ENCODE results near the gene LFNG.

LFNG gene

DNA sequence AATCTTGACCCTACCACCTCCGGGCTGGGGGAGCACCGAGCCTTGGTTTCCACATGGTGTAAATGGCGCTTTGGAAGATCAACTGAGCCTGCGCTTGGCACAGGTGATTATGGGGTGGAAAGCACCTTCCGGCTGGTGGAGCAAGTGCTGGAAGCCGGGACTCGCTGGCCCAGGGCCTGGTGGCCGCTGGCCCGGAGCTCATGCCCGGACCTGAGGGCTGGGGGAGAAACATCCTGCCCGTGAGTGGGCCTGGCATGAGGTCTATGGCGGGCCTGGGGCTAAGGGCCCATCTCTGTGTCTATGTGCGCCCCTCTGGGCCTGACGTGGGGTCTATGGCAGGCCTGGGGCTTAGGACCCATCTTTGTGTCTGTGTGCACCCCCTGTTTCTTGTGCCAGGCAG is 14.2 kb upstream of the LFNG start:
- 96% methylated on average over 14 of the region's 14 CpGs for WGBS

DNA sequence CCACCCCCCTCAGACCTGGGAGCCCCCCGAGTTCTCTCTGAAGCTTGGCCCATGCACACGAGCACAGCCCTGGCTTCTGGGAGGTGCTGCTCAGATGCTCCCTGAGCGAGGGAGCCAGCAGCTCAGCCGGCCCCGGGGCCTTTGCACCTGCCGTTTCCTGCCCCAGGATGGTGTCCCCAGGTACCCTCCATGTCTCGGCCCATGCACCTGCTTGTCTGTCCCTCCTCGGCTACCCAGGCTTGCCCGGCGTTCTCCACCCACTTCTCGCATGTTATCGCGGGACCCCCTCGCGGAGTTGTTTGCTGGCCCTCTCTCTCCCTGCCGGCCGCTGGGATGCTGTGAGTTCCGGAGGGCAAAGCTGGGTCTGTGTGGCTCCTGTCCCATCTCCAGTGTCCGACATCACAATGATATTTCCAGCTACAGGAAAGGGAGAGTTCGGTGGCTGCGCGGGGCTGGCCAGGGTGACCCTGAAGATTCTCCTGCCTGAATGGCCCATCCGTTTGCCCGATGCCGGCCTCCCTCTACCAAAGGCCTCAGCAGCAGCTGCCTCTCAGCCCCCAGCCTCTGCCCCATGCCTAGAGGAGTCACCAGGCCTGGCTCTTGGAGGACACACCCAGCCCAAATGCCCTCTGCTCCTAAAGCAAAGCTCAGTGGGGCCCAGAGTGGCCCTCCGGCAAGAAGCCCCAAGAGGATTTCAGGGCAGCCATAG is 12.2 kb upstream of the LFNG start:
- no peaks in the 10 kb centered on the region for H3K4me1 ChIP-seq (ENCODE audit: insufficient read depth, low read length)
- H3K36me3 ChIP-seq (ENCODE audit: insufficient read depth, low read length) = no peaks in the 10 kb centered on the region
- H3K27me3 ChIP-seq (ENCODE audit: insufficient read depth, low read length) = no peaks in the 10 kb centered on the region
- no peak overlapping the region for H3K4me3 ChIP-seq (ENCODE audit: low read length)
- no peak overlapping the region for H3K27ac ChIP-seq (ENCODE audit: low read depth, low read length)
- no peaks in the 10 kb centered on the region for H3K9me3 ChIP-seq (ENCODE audit: insufficient read depth, low read depth, low read length)
- WGBS = 84% methylated on average over 26 of the region's 26 CpGs
- no peak overlapping the region for H3K9ac ChIP-seq (ENCODE audit: low read depth, low read length)

More for the DNA sequence above, 14.2 kb upstream of the LFNG start:
- H3K36me3 ChIP-seq (ENCODE audit: insufficient read depth, low read length) = no peaks in the 10 kb centered on the region
- peaks cover 3% of the 10 kb centered on the region; the same call in 1 of the 2 replicates for H3K4me1 ChIP-seq (ENCODE audit: insufficient read depth, low read length)
- H3K9ac ChIP-seq (ENCODE audit: low read depth, low read length) = no peak overlapping the region
- no peaks in the 10 kb centered on the region for H3K27me3 ChIP-seq (ENCODE audit: insufficient read depth, low read length)
- H3K27ac ChIP-seq (ENCODE audit: low read depth, low read length) = no peak overlapping the region
- no peak overlapping the region for H3K4me3 ChIP-seq (ENCODE audit: low read length)
- H3K9me3 ChIP-seq (ENCODE audit: insufficient read depth, low read depth, low read length) = no peaks in the 10 kb centered on the region

DNA sequence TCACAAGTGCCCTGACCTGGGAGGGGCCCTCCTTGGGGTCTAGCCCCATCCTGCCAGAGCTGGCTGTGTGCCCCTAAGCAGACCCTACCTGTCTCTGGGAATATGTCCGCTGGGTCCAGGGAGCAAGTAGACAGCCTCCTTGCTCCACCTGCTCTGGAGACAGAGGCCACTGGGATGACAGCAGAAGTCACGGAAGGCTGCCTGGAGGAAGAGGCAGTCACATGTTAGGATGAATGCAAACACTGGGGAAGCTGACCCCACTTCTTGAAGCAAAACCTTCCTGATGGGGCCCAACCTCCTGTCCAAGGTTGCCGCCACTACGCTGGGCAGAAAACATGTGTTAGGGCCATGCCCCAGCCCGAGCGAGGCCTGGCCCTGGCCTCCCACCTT is 11.7 kb upstream of the LFNG start:
- Histone ChIP-seq H3K27ac (ENCODE audit: low read depth, low read length) (no peak overlapping the region), H3K27me3 (ENCODE audit: insufficient read depth, low read length) (no peaks in the 10 kb centered on the region), H3K36me3 (ENCODE audit: insufficient read depth, low read length) (no peaks in the 10 kb centered on the region), H3K4me3 (ENCODE audit: low read length) (no peak overlapping the region), H3K9me3 (ENCODE audit: insufficient read depth, low read depth, low read length) (no peaks in the 10 kb centered on the region), H3K9ac (ENCODE audit: low read depth, low read length) (no peak overlapping the region), H3K4me1 (ENCODE audit: insufficient read depth, low read length) (no peaks in the 10 kb centered on the region)
- WGBS = 94% methylated on average over 6 of the region's 6 CpGs

DNA sequence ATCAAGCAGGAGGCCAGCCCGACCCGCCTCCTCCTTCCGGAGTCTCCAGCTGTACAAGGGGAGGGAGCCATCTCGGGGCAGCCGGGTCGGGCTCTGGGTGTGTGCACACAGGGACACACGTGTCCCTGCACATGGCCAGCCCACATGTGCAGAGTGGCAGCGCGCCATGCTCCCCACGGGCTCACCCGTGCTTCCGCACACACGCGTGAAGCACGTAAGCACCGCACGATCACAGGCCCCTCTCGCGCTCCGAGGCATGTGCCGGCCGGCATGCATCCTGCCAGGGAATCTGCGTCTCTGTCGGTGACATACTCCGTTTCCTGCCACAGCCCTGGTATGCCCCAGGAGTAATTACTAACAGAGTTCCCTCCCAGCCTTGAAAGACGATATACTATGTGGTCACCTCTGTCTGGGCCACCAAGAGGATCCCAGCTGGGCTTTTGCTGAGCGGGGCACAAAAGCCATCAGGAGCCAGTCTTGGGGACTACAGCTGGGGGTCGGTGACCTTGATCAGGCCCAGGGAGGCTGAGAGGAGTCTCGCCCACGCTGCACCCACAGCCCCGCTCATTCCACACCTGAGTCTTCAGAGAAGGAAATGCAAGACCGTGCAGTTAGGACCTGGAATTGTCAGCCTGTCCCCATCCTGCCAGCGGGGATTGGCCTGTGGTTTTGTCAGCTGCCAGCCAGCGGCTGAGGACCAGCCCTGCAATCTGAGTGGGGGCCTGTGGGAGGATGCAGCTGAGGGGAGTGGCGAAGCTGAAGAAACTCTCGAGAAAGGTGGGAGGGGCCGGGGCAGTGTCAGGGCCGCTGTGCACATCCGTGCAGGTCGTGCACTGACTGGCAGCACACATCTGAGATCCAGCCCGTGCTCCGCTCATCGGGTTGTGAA is 11.0 kb upstream of the LFNG start:
- 84% methylated on average over 43 of the region's 43 CpGs for WGBS
- no peaks in the 10 kb centered on the region for H3K27me3 ChIP-seq (ENCODE audit: insufficient read depth, low read length)
- H3K27ac ChIP-seq (ENCODE audit: low read depth, low read length) = no peak overlapping the region
- H3K4me1 ChIP-seq (ENCODE audit: insufficient read depth, low read length) = no peaks in the 10 kb centered on the region
- H3K9me3 ChIP-seq (ENCODE audit: insufficient read depth, low read depth, low read length) = no peaks in the 10 kb centered on the region
- no peaks in the 10 kb centered on the region for H3K36me3 ChIP-seq (ENCODE audit: insufficient read depth, low read length)
- no peak overlapping the region for H3K9ac ChIP-seq (ENCODE audit: low read depth, low read length)
- no peak overlapping the region for H3K4me3 ChIP-seq (ENCODE audit: low read length)

DNA sequence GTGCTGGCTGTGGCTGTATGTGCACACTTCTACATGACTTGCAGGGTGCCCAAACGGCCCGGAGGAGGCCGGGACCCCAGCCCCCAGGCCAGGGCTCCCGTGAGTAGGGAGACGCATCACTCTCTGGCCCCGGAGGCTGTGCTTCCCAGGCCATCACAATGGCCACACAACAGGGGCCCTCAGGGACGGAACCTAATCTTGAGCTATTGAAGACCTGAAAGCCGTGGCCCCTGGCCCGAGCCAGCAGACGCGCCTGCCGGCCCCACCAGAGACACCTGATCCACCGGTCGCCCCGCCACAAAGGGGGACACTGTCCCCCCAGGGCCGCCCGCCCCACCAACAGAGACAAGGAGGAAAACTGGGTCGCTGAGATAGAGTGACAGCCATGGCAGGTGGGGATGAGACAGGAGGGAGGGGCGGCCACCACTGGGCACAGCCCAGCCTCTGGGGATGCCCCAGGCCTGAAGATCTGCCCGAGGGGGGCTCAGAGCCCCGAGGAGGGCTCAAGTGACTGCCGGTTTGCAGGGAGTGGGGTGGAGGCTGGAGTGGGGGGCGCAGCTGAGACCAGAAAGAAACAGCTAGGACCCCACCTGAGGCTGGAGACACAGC is 10.2 kb upstream of the LFNG start:
- H3K4me1 ChIP-seq (ENCODE audit: insufficient read depth, low read length) = no peaks in the 10 kb centered on the region
- H3K27ac ChIP-seq (ENCODE audit: low read depth, low read length) = no peak overlapping the region
- H3K9ac ChIP-seq (ENCODE audit: low read depth, low read length) = no peak overlapping the region
- no peaks in the 10 kb centered on the region for H3K36me3 ChIP-seq (ENCODE audit: insufficient read depth, low read length)
- no peaks in the 10 kb centered on the region for H3K27me3 ChIP-seq (ENCODE audit: insufficient read depth, low read length)
- no peak overlapping the region for H3K4me3 ChIP-seq (ENCODE audit: low read length)
- 84% methylated on average over 23 of the region's 23 CpGs for WGBS
- no peaks in the 10 kb centered on the region for H3K9me3 ChIP-seq (ENCODE audit: insufficient read depth, low read depth, low read length)

DNA sequence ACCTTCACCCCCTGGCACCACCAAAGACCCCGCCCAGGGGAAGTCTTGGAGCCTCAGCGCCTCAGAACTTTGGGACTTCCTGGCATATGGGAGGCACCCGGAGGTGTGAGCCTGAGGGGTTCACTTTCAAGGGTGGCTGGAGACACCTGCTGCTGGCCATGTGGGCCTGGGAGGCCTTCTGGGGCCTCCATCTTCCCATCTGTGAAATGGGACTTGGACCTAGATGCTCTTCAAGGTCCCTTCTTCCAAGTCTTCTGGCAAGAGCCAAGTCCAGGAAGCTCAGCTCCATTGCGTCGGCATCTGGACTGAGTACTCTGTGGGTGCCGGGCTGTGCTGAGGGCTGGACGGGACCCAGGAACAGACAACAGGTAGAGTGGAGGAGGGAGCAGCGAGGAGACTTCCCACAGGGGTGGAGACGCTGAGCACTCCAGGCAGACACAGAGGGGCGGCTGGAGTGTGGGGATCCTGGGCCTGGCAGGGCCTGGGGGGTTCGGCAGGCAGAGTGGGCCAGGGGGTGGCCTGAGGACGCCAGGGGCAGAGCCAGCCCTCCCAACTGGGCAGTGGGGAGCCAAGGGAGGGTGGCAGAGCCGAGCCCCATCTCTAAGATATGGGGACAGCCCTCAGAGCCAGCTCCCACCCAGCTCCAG is 9.3 kb upstream of the LFNG start:
- Histone ChIP-seq H3K27me3 (ENCODE audit: insufficient read depth, low read length) (no peaks in the 10 kb centered on the region), H3K9me3 (ENCODE audit: insufficient read depth, low read depth, low read length) (no peaks in the 10 kb centered on the region), H3K4me1 (ENCODE audit: insufficient read depth, low read length) (no peaks in the 10 kb centered on the region), H3K36me3 (ENCODE audit: insufficient read depth, low read length) (no peaks in the 10 kb centered on the region), H3K27ac (ENCODE audit: low read depth, low read length) (no peak overlapping the region), H3K4me3 (ENCODE audit: low read length) (no peak overlapping the region), H3K9ac (ENCODE audit: low read depth, low read length) (no peak overlapping the region)
- 92% methylated on average over 13 of the region's 13 CpGs for WGBS

DNA sequence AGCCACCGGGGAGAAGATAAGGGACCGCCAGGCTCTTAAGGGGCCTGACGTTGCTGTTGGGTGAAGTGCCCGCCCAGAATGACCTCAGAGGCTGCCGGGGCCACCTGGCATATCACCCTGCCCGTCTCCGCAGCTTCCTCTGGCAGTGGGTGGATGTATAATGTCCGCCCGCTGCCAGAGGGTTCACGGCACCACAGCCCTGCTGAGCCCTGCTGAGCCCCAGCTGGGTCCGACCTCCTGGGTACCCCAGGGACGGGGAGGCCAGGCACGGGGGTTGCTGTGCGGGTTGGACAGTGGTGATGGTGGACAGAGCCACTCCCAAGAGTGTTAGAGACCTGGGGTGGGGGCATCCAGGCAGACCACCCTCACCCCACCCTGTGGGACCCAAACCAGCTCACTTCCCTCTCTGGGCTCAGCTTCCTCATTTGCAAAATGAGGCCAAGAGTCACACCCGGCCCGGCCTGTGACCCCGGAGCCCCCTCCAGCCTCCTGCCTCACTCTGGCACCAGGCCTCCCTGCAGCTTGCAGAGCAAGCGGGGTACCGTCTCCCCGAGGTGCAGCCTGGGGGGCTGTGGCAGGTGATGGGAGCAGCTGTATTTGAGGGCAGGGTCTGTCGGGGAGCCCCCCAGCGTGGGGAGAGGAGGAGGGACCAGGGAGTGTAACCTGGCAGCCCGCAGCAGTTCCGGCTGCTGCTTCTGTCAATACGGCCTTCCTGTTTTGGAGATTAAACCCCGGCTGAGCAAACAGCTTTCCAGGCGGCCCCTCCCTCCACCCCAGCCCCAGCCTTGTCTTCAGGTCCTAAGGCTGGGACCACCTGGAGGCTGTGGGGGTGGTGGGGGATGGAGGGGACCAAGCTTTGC is 8.4 kb upstream of the LFNG start:
- no peak overlapping the region for H3K27ac ChIP-seq (ENCODE audit: low read depth, low read length)

DNA sequence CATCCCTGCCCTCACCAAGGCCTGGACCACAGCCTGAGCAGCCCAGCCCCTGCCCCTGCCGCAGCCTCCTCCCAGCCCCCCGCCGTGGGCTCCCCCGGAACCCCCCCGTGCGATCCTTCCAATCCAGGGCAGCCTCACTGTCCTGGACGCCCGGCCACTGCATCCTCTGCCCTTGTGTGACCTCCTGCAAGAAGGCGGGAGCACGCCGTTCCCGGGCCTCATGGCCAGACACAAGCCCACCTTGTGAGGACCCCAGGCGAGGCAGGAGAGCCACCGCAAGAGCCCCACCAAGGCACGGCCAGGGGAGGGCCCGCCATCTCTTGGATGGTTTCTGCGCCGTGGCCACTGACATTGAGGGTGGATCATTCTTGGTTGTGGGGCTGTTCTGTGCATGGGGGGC is 7.8 kb upstream of the LFNG start:
- peaks cover 6% of the 10 kb centered on the region for H3K4me1 ChIP-seq (ENCODE audit: insufficient read depth, low read length)
- no peaks in the 10 kb centered on the region for H3K9me3 ChIP-seq (ENCODE audit: insufficient read depth, low read depth, low read length)
- no peak overlapping the region for H3K9ac ChIP-seq (ENCODE audit: low read depth, low read length)
- no peak overlapping the region for H3K4me3 ChIP-seq (ENCODE audit: low read length)
- H3K36me3 ChIP-seq (ENCODE audit: insufficient read depth, low read length) = no peaks in the 10 kb centered on the region
- WGBS = 76% methylated on average over 18 of the region's 18 CpGs
- no peak overlapping the region for H3K27ac ChIP-seq (ENCODE audit: low read depth, low read length)
- no peaks in the 10 kb centered on the region for H3K27me3 ChIP-seq (ENCODE audit: insufficient read depth, low read length)

More for the DNA sequence above, 8.4 kb upstream of the LFNG start:
- no peak overlapping the region for H3K4me3 ChIP-seq (ENCODE audit: low read length)
- H3K36me3 ChIP-seq (ENCODE audit: insufficient read depth, low read length) = no peaks in the 10 kb centered on the region
- no peaks in the 10 kb centered on the region for H3K9me3 ChIP-seq (ENCODE audit: insufficient read depth, low read depth, low read length)
- H3K4me1 ChIP-seq (ENCODE audit: insufficient read depth, low read length) = no peaks in the 10 kb centered on the region
- WGBS = 72% methylated on average over 27 of the region's 27 CpGs
- no peak overlapping the region for H3K9ac ChIP-seq (ENCODE audit: low read depth, low read length)
- no peaks in the 10 kb centered on the region for H3K27me3 ChIP-seq (ENCODE audit: insufficient read depth, low read length)

DNA sequence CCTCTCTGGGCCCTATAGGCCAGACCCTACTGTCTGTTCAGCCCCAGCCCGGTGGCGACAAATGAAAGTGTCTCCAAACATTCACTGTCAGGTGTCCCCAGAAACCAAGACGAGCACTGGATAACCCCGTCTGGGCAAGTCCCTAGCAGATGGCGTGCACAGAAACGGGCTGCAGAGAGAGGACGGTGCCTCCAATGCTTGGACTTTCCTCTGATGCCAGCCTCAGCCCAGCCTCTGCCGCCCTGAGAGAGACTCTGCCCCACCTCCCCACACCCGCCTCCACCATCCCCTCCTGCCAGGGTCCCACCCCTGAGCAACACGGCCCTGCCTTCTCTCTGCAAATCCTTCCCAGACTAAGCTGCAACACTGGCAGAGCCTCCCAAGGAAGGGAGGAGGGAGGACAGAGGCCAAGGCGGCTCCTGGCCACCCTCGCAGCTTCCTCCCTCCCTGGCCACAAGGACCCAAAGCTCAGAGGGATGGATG is 7.4 kb upstream of the LFNG start:
- Histone ChIP-seq H3K4me1 (ENCODE audit: insufficient read depth, low read length) (peaks cover 10% of the 10 kb centered on the region), H3K9me3 (ENCODE audit: insufficient read depth, low read depth, low read length) (no peaks in the 10 kb centered on the region), H3K27me3 (ENCODE audit: insufficient read depth, low read length) (no peaks in the 10 kb centered on the region), H3K36me3 (ENCODE audit: insufficient read depth, low read length) (no peaks in the 10 kb centered on the region), H3K4me3 (ENCODE audit: low read length) (no peak overlapping the region), H3K9ac (ENCODE audit: low read depth, low read length) (no peak overlapping the region), H3K27ac (ENCODE audit: low read depth, low read length) (no peak overlapping the region)
- 84% methylated on average over 12 of the region's 12 CpGs for WGBS

DNA sequence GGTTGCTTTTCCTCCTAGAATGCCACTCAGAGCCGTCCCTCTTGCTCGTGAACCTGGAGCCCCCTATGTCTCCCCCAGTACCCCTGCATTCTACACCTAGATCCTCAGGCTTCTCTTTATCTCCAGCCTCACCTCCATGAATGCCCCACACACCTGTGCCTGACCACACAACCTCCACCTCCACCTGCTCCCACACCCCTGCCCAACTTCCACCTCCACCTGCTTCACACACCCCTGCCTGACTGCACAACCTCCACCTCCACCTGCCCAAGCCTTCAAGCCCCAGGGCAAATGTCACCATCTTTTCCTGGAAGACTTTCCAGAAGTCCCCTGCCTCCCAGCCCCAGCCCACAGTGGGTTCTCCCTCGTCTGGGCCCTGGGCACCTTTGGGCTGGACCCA is 6.9 kb upstream of the LFNG start:
- H3K36me3 ChIP-seq (ENCODE audit: insufficient read depth, low read length) = no peaks in the 10 kb centered on the region
- H3K9ac ChIP-seq (ENCODE audit: low read depth, low read length) = no peak overlapping the region
- H3K9me3 ChIP-seq (ENCODE audit: insufficient read depth, low read depth, low read length) = no peaks in the 10 kb centered on the region
- peaks cover 15% of the 10 kb centered on the region for H3K4me1 ChIP-seq (ENCODE audit: insufficient read depth, low read length)
- 97% methylated on average over 3 of the region's 3 CpGs for WGBS
- no peak overlapping the region for H3K4me3 ChIP-seq (ENCODE audit: low read length)
- H3K27ac ChIP-seq (ENCODE audit: low read depth, low read length) = no peak overlapping the region
- peaks cover under 1% of the 10 kb centered on the region; the same call in 1 of the 2 replicates for H3K27me3 ChIP-seq (ENCODE audit: insufficient read depth, low read length)

Measured in HUES64 (cell line).